Liver (tissue), 9 donors: ENCODE data around the gene SOBP. TPM values are rescaled to one million over a fixed set of nuclear protein-coding genes. Genes with fewer than 3 reads are reported as not detected.

Source experiments
- DNase-seq: peaks from one replicate; pipeline ENCODE4 v3.0.0-alpha.2; 2017; ENCODE audit warnings: low spot score
- H3K27ac ChIP-seq, 2 donors: one replicate each; pipeline ENCODE4 v1.7.0; 2013; ENCODE audit warnings: inconsistent platforms in 2 of 2, low read length in 2 of 2, control low read depth in 1 of 2, low read depth in 1 of 2, mild to moderate bottlenecking in 1 of 2
- H3K27me3 ChIP-seq, 4 donors: one replicate each; pipeline versions ENCODE4 v1.6.1 to v1.7.0; 2013; ENCODE audit warnings: low read length in 3 of 4, inconsistent platforms in 1 of 4, mild to moderate bottlenecking in 1 of 4, moderate library complexity in 1 of 4; ENCODE audit not compliant: control insufficient read depth in 4 of 4, insufficient read depth in 4 of 4
- H3K36me3 ChIP-seq, 4 donors: one replicate each; pipeline versions ENCODE4 v1.6.1 to v1.7.0; 2013; ENCODE audit warnings: low read length in 3 of 4, mild to moderate bottlenecking in 3 of 4, low read depth in 1 of 4, moderate library complexity in 1 of 4; ENCODE audit not compliant: control insufficient read depth in 4 of 4, insufficient read depth in 3 of 4
- H3K4me1 ChIP-seq, 4 donors: one replicate each; pipeline versions ENCODE4 v1.6.1 to v1.7.0; 2013; ENCODE audit warnings: low read length in 3 of 4, mild to moderate bottlenecking in 3 of 4, moderate library complexity in 1 of 4; ENCODE audit not compliant: control insufficient read depth in 4 of 4, insufficient read depth in 4 of 4
- H3K4me3 ChIP-seq, 3 donors: one replicate each; pipeline versions ENCODE4 v1.6.1 to v1.7.0; 2013; ENCODE audit warnings: low read length in 3 of 3, control low read depth in 1 of 3, low read depth in 1 of 3, mild to moderate bottlenecking in 1 of 3
- H3K9ac ChIP-seq, 2 donors: one replicate each; pipeline ENCODE4 v1.7.0; 2013; ENCODE audit warnings: low read length in 2 of 2, mild to moderate bottlenecking in 2 of 2, moderate library complexity in 2 of 2, control low read depth in 1 of 2, low read depth in 1 of 2
- H3K9me3 ChIP-seq, 4 donors: one replicate each; pipeline versions ENCODE4 v1.6.1 to v1.7.0; 2013; ENCODE audit warnings: low read length in 3 of 4; ENCODE audit not compliant: control insufficient read depth in 4 of 4
- ATF3 ChIP-seq: IDR thresholded peaks from 2 replicates; pipeline ENCODE4 v1.6.1; 2016; ENCODE audit warnings: antibody characterized with exemption
- CTCF ChIP-seq: fragments of 150-350 bp; IDR thresholded peaks from 2 replicates; pipeline ENCODE4 v1.5.1; 2017; ENCODE audit warnings: improper control_type of control experiment, low read depth, low read length; ENCODE audit not compliant: missing input control
- EGR1 ChIP-seq, 2 donors: IDR thresholded peaks; 2 replicates each; pipeline ENCODE4 v1.6.1; 2016 to 2018; ENCODE audit warnings: antibody characterized with exemption in 2 of 2, low read depth in 2 of 2
- FOXA1 ChIP-seq: IDR thresholded peaks from 2 replicates; pipeline ENCODE4 v1.6.1; 2016; ENCODE audit warnings: antibody characterized with exemption
- FOXA2 ChIP-seq: IDR thresholded peaks from 2 replicates; pipeline ENCODE4 v1.6.1; 2016; ENCODE audit warnings: antibody characterized with exemption
- GABPA ChIP-seq, 2 donors: IDR thresholded peaks in 1 of 2; conservative IDR thresholded peaks in 1 of 2; 2 replicates each; pipeline ENCODE4 v1.6.1; 2016; ENCODE audit warnings: antibody characterized with exemption in 2 of 2, mild to moderate bottlenecking in 1 of 2, moderate library complexity in 1 of 2
- HNF4A ChIP-seq, 2 donors: conservative IDR thresholded peaks; 2 replicates each; pipeline ENCODE4 v1.6.1; 2016; ENCODE audit warnings: antibody characterized with exemption in 2 of 2, mild to moderate bottlenecking in 2 of 2
- JUND ChIP-seq, 2 donors: IDR thresholded peaks; 2 replicates each; pipeline ENCODE4 v1.6.1; 2016; ENCODE audit warnings: antibody characterized with exemption in 2 of 2
- MAX ChIP-seq: IDR thresholded peaks from 2 replicates; pipeline ENCODE4 v1.6.1; 2016; ENCODE audit warnings: antibody characterized with exemption
- NR2F2 ChIP-seq: IDR thresholded peaks from 2 replicates; pipeline ENCODE4 v1.6.1; 2016; ENCODE audit warnings: antibody characterized with exemption
- REST ChIP-seq: IDR thresholded peaks from 2 replicates; pipeline ENCODE4 v1.6.1; 2016; ENCODE audit warnings: antibody characterized with exemption, mild to moderate bottlenecking
- RXRA ChIP-seq, 2 donors: IDR thresholded peaks; 2 replicates each; pipeline ENCODE4 v1.6.1; 2017 to 2018; ENCODE audit warnings: antibody characterized with exemption in 2 of 2, mild to moderate bottlenecking in 1 of 2
- SP1 ChIP-seq: IDR thresholded peaks from 2 replicates; pipeline ENCODE4 v1.6.1; 2018; ENCODE audit warnings: antibody characterized with exemption, mild to moderate bottlenecking
- TAF1 ChIP-seq: conservative IDR thresholded peaks from 2 replicates; pipeline ENCODE4 v1.6.1; 2016; ENCODE audit warnings: antibody characterized with exemption, mild to moderate bottlenecking
- YY1 ChIP-seq: IDR thresholded peaks from 2 replicates; pipeline ENCODE4 v1.6.1; 2016; ENCODE audit warnings: antibody characterized with exemption, mild to moderate bottlenecking
- ZBTB33 ChIP-seq: IDR thresholded peaks from 2 replicates; pipeline ENCODE4 v1.6.1; 2016; ENCODE audit warnings: antibody characterized with exemption
- WGBS: extraction: QIAGEN DNeasy Blood & Tissue Kit; methylation state at CpG from one replicate; pipeline ENCODE4 v1.1.7; 2013; 5-methylcytosine and 5-hydroxymethylcytosine counted together
- polyA plus RNA-seq, 2 donors: library from polyadenylated mRNA; stranded (reverse) in 1 of 2; unstranded in 1 of 2; fragments of 200-250 nt in 1 of 2; fragments of >200 nt in 1 of 2; fragmentation: Nextera tagmentation in 1 of 2; extraction: Ambion mirVana in 1 of 2; gene quantifications; one replicate each; pipeline versions ENCODE4 v1.2.1 to v1.2.3, GENCODE V29; 2013 to 2015
- total RNA-seq, 2 donors: library from RNA; depleted of rRNA; stranded (reverse); fragments of >200 nt; gene quantifications; one replicate each; pipeline ENCODE4 v1.2.3, GENCODE V29; 2014
- donor health status: healthy.
- donor health status: healthy.
- donor health status: healthy.
- donor health status: healthy.
- donor health status: healthy.

SOBP gene
- total and polyA plus RNA-seq, 4 donors, result 0.99 to 5.4 (median 1.9) TPM

GRCh38 chr6:107587451-107587850 is 97.5 kb downstream of the SOBP start:
- TF ChIP-seq ATF3, result no peak
- TF ChIP-seq FOXA2, result no peak
- TF ChIP-seq ZBTB33, result no peak
- TF ChIP-seq FOXA1, result no peak
- 73% methylated on average over 5 of the region's 5 CpGs for WGBS
- Histone ChIP-seq H3K9me3 (no peaks in the 10 kb centered on the region), H3K9ac (no peak overlapping the region), H3K27ac (no peak overlapping the region), H3K36me3 (peaks cover 0 to 2% (median 0%) of the 10 kb centered on the region in 4 donors), H3K4me1 (peaks cover 0 to 5% (median 0%) of the 10 kb centered on the region in 4 donors), H3K27me3 (no peaks in the 10 kb centered on the region), H3K4me3 (no peak overlapping the region)
- no peak for DNase-seq

GRCh38 chr6:107589199-107589598 is 99.3 kb downstream of the SOBP start:
- Histone ChIP-seq H3K4me1 (peaks cover 0 to 5% (median 0%) of the 10 kb centered on the region in 4 donors), H3K9ac (no peak overlapping the region), H3K9me3 (no peaks in the 10 kb centered on the region), H3K27ac (no peak overlapping the region), H3K36me3 (peaks cover 0 to 2% (median 0%) of the 10 kb centered on the region in 4 donors), H3K27me3 (no peaks in the 10 kb centered on the region), H3K4me3 (no peak overlapping the region)
- WGBS, result 52% methylated on average over 5 of the region's 5 CpGs
- peak in 1 of 2 donors; percentile 45 for TF ChIP-seq RXRA (IDR thresholded peaks at IDR 0.05)
- peak; percentile 18 to 43 for TF ChIP-seq HNF4A (conservative IDR thresholded peaks at IDR 0.05)
- no peak for TF ChIP-seq ATF3
- peak; percentile 39 for TF ChIP-seq SP1
- TF ChIP-seq NR2F2, result no peak
- no peak for TF ChIP-seq TAF1
- TF ChIP-seq FOXA1, result no peak
- DNase-seq, result no peak

GRCh38 chr6:107589934-107590333 is 100.0 kb downstream of the SOBP start:
- WGBS, result 81% methylated on average over 2 of the region's 2 CpGs
- H3K36me3 ChIP-seq, result no peaks in the 10 kb centered on the region
- TF ChIP-seq EGR1 (IDR thresholded peaks at IDR 0.05; ENCODE audit: low read depth in 2 of 2), result no peak
- TF ChIP-seq REST, result no peak
- no peak for TF ChIP-seq YY1
- no peak for TF ChIP-seq GABPA (IDR thresholded peaks at IDR 0.05 in 1 of 2, conservative IDR thresholded peaks at IDR 0.05 in 1 of 2)
- no peak for TF ChIP-seq CTCF
- TF ChIP-seq JUND (IDR thresholded peaks at IDR 0.05), result no peak
- TF ChIP-seq FOXA1, result no peak
- TF ChIP-seq HNF4A (conservative IDR thresholded peaks at IDR 0.05), result no peak
- no peak for TF ChIP-seq ZBTB33
- no peak for TF ChIP-seq MAX
- no peak for TF ChIP-seq RXRA (IDR thresholded peaks at IDR 0.05)
- no peak for TF ChIP-seq FOXA2
- no peak for TF ChIP-seq TAF1

More at GRCh38 chr6:107589934-107590333, 100.0 kb downstream of the SOBP start:
- no peak overlapping the region for H3K4me3 ChIP-seq
- H3K9me3 ChIP-seq, result no peaks in the 10 kb centered on the region
- no peaks in the 10 kb centered on the region for H3K27me3 ChIP-seq
- peaks cover 0 to 5% (median 0%) of the 10 kb centered on the region in 4 donors for H3K4me1 ChIP-seq
- no peak for DNase-seq
- no peak overlapping the region for H3K9ac ChIP-seq
- no peak overlapping the region for H3K27ac ChIP-seq
